Transverse colon (tissue), 4 donors: Measurements from ENCODE around the gene CAPN13. TPM values are rescaled to one million over a fixed set of nuclear protein-coding genes. Genes with fewer than 3 reads are reported as not detected.

ENCODE experiments used
- DNase-seq: peaks from one replicate; pipeline ENCODE4 v3.0.0-alpha.2; 2019
- H3K27ac ChIP-seq, 4 donors: fragments of 200-600 bp; sonication (generic); 2 replicates each; pipeline ENCODE4 v1.5.1; 2016 to 2018; ENCODE audit warnings: inconsistent platforms in 4 of 4
- H3K27me3 ChIP-seq: fragments of 200-600 bp; sonication (generic); 2 replicates; pipeline ENCODE4 v1.5.1; 2017; ENCODE audit warnings: inconsistent platforms
- H3K36me3 ChIP-seq, 4 donors: fragments of 200-600 bp; sonication (generic); 2 replicates each; pipeline ENCODE4 v1.5.1; 2017 to 2019; ENCODE audit warnings: inconsistent platforms in 4 of 4
- H3K4me1 ChIP-seq, 4 donors: fragments of 200-600 bp; sonication (generic); 2 replicates each; pipeline ENCODE4 v1.5.1; 2017 to 2020; ENCODE audit warnings: inconsistent platforms in 4 of 4
- H3K4me3 ChIP-seq, 4 donors: fragments of 200-600 bp; sonication (generic); 1 replicate in 1 of 4; 2 replicates in 3 of 4; pipeline versions ENCODE4 v1.5.1 to v1.6.1; 2017 to 2019; ENCODE audit warnings: inconsistent platforms in 4 of 4
- H3K9me3 ChIP-seq, 2 donors: fragments of 200-600 bp; sonication (generic); 2 replicates each; pipeline ENCODE4 v1.5.1; 2017 to 2019; ENCODE audit warnings: inconsistent platforms in 2 of 2
- CTCF ChIP-seq, 5 experiments: fragments of 200-600 bp in 3 of 5; fragments of 450-650 bp in 2 of 5; sonication (generic) in 3 of 5; IDR thresholded peaks; 1 replicate in 2 of 5; 2 replicates in 3 of 5; pipeline ENCODE4 v1.5.1; 2016 to 2017; ENCODE audit warnings: antibody characterized with exemption in 5 of 5, inconsistent platforms in 3 of 5, mild to moderate bottlenecking in 2 of 5, moderate library complexity in 1 of 5
- EP300 ChIP-seq: sonication (generic); formaldehyde crosslinking; IDR thresholded peaks from one replicate; pipeline ENCODE4 v1.6.1; 2017; ENCODE audit warnings: antibody characterized with exemption, low read depth
- POLR2A ChIP-seq: fragments of 450-650 bp; IDR thresholded peaks from one replicate; pipeline ENCODE4 v1.6.1; 2016; ENCODE audit warnings: antibody characterized with exemption, mild to moderate bottlenecking, moderate library complexity
- POLR2AphosphoS5 ChIP-seq, 3 donors: sonication (generic); formaldehyde crosslinking; IDR thresholded peaks; one replicate each; pipeline ENCODE4 v1.6.1; 2016; ENCODE audit warnings: antibody characterized with exemption in 3 of 3
- WGBS, 2 donors: methylation state at CpG; one replicate each; pipeline ENCODE4 v1.1.5; 2018; ENCODE audit warnings: low coverage in 1 of 2; 5-methylcytosine and 5-hydroxymethylcytosine counted together
- in situ Hi-C, 4 donors: fragments of 200-750 bp; cut with MboI; loops; one replicate each; pipeline versions ENCODE4 v1.15.0 to v1.15.1; 2017; ENCODE audit warnings: low sequenced_read_pairs in 3 of 4, low pct_ligation_motif_present in 1 of 4, low pct_unique_long_range_greater_than_20kb in 1 of 4
- intact Hi-C: fragments of 100-400 bp; cut with DNase I; formaldehyde crosslinking; loops from one replicate; pipeline ENCODE4 v1.15.1; 2023; ENCODE audit warnings: low total_unique reads
- total RNA-seq, 4 donors: library from RNA; depleted of rRNA; stranded (reverse); fragments of >200 nt; gene quantifications; one replicate each; pipeline ENCODE4 v1.1.0, GENCODE V29; 2016

Gene CAPN13
- total RNA-seq, 4 donors from 2014 or later = 24.3 to 83.3 (median 52.3) TPM

- in situ Hi-C loops = loop anchor here (5.0 to 25.0 kb wide), 5 partner anchors 498 to 632 kb away; no protein-coding TSS in a partner anchor
- WGBS, 2 donors = 80% methylated on average over 5 of the region's 5 CpGs; no CpG with 5 or more reads in 1 of the 2 donors
- DNase-seq = no peak
Observed at GRCh38 chr2:30705056-30705455, 102.2 kb downstream of the CAPN13 start.

GRCh38 chr2:30704309-30705020, 102.8 kb downstream of the CAPN13 start:
- 78 to 81% methylated on average over 3 of the region's 3 CpGs for WGBS, 2 donors
- H3K27me3 ChIP-seq = no peaks in the 10 kb centered on the region
- in situ Hi-C loops (loop anchor here (5.0 to 25.0 kb wide), 5 partner anchors 497 to 633 kb away; no protein-coding TSS in a partner anchor), intact Hi-C loops (loop anchor here (5.0 kb wide), 1 partner anchor 1387 kb away; no protein-coding TSS in a partner anchor)
- peaks cover 14 to 16% of the 10 kb centered on the region in 2 donors for H3K9me3 ChIP-seq
- H3K36me3 ChIP-seq = no peaks in the 10 kb centered on the region
- TF ChIP-seq POLR2AphosphoS5 (IDR thresholded peaks at IDR 0.05) (no peak), CTCF (IDR thresholded peaks at IDR 0.05) (no peak), POLR2A (no peak), EP300 (no peak)
- H3K27ac ChIP-seq = no peak overlapping the region
- no peak for DNase-seq
- no peak overlapping the region for H3K4me3 ChIP-seq
- H3K4me1 ChIP-seq = no peaks in the 10 kb centered on the region

More at GRCh38 chr2:30705056-30705455, 102.2 kb downstream of the CAPN13 start:
- intact Hi-C loops = loop anchor here (5.0 kb wide), 1 partner anchor 1388 kb away; no protein-coding TSS in a partner anchor
- TF ChIP-seq EP300 (no peak), POLR2AphosphoS5 (IDR thresholded peaks at IDR 0.05) (no peak), CTCF (IDR thresholded peaks at IDR 0.05) (no peak), POLR2A (no peak)
- no peaks in the 10 kb centered on the region for H3K4me1 ChIP-seq
- no peak overlapping the region for H3K27ac ChIP-seq
- H3K36me3 ChIP-seq = no peaks in the 10 kb centered on the region
- H3K4me3 ChIP-seq = no peak overlapping the region
- peaks cover 14 to 16% of the 10 kb centered on the region in 2 donors for H3K9me3 ChIP-seq
- H3K27me3 ChIP-seq = no peaks in the 10 kb centered on the region

GRCh38 chr2:30702694-30703093, 104.6 kb downstream of the CAPN13 start:
- WGBS, 2 donors = 86 to 100% methylated on average over 1 of the region's 1 CpG
- H3K36me3 ChIP-seq = no peaks in the 10 kb centered on the region
- H3K27me3 ChIP-seq = no peaks in the 10 kb centered on the region
- in situ Hi-C loops = loop anchor here in 2 of 4 donors (10.0 to 25.0 kb wide), 3 partner anchors 498 to 635 kb away; no protein-coding TSS in a partner anchor
- no peaks in the 10 kb centered on the region for H3K4me1 ChIP-seq
- TF ChIP-seq CTCF (IDR thresholded peaks at IDR 0.05) (no peak), EP300 (no peak), POLR2AphosphoS5 (IDR thresholded peaks at IDR 0.05) (no peak), POLR2A (no peak)
- no peak for DNase-seq
- intact Hi-C loops = no loop called here
- no peak overlapping the region for H3K4me3 ChIP-seq
- H3K27ac ChIP-seq = no peak overlapping the region
- peaks cover 14 to 16% of the 10 kb centered on the region in 2 donors for H3K9me3 ChIP-seq

- no peak overlapping the region for H3K27ac ChIP-seq
- no peaks in the 10 kb centered on the region for H3K36me3 ChIP-seq
- TF ChIP-seq POLR2AphosphoS5 (IDR thresholded peaks at IDR 0.05) (no peak), CTCF (IDR thresholded peaks at IDR 0.05) (no peak), EP300 (no peak), POLR2A (no peak)
- in situ Hi-C loops (loop anchor here in 2 of 4 donors (10.0 to 25.0 kb wide), 3 partner anchors 497 to 636 kb away; no protein-coding TSS in a partner anchor), intact Hi-C loops (no loop called here)
- H3K27me3 ChIP-seq = no peaks in the 10 kb centered on the region
- no peak for DNase-seq
- 53 to 56% methylated on average over 2 of the region's 2 CpGs for WGBS, 2 donors
- peaks cover 14 to 16% of the 10 kb centered on the region in 2 donors for H3K9me3 ChIP-seq
- no peaks in the 10 kb centered on the region for H3K4me1 ChIP-seq
- H3K4me3 ChIP-seq = no peak overlapping the region
Observed at GRCh38 chr2:30701782-30702181, 105.5 kb downstream of the CAPN13 start.
